Vein endothelial cell (primary cell): ENCODE data around the gene MAP1LC3B. TPM values are rescaled to one million over a fixed set of nuclear protein-coding genes. Genes with fewer than 3 reads are reported as not detected.

Experiments
- total RNA-seq: library from RNA; depleted of rRNA; stranded (reverse); fragments of >200 nt; gene quantifications from 2 replicates; pipeline ENCODE4 v1.2.3, GENCODE V29; 2012

The MAP1LC3B gene
- 36.6 and 46.9 TPM in 2 replicates for total RNA-seq

GRCh38 chr16:87391950-87392820 lies at the start of gene MAP1LC3B:
Gene MAP1LC3B (plus strand): TSS chr16:87392336. CDS start chr16:87392428, 92 bp downstream.

DNA sequence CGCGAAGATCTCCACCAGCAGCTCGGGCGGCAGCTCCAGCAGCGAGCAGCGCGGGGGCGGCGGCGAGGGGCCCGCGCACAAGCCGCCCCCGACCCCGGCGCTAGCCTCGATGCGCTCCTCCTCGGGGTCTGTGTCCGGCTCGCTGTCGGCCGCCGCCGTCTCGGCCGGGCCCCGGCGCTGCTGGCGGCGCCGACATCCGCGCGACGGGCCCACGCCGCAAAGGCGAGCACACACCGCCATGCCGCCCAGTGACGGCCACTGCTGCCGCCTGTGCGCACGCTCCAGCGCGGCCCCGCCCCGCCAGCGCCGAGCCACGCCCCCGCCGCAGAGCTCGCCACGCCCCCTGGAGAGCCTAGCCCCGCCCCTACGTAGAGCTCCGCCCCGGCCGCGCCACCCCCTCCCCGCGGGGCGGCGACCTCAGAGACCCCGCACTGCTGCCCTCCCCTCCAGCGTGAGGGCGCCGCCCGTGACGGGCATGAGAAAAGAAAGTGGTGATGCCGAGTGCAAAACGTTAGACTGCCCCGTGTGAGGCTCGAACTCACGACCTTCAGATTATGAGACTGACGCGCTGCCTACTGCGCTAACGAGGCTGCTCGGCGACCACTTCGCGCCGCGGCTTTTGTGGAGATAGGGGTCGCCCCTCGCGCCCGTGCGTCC lies 8.5 kb upstream of the MAP1LC3B start, which contains the start of gene FBXO31:
TSS of gene FBXO31 (minus strand) at position 272 of the 657 bp plus-strand sequence. CDS start at position 240, 32 bp downstream.

Other genes starting within 250 kb of the MAP1LC3B start
- gene C16orf95, start 74.9 kb upstream of the MAP1LC3B start, total RNA-seq, result 3.9 and 4.0 TPM in 2 replicates
- gene FBXO31, start 8.6 kb upstream of the MAP1LC3B start, total RNA-seq, result 27.1 and 31.4 TPM in 2 replicates
- 12.2 and 13.7 TPM in 2 replicates for gene ZCCHC14, start 100.7 kb downstream of the MAP1LC3B start, total RNA-seq
- 0.48 and 0.65 TPM in 2 replicates for gene JPH3, start 210.2 kb downstream of the MAP1LC3B start, total RNA-seq